Activated CD8-positive, alpha-beta T cell treated with anti-CD3 and anti-CD28 coated beads for 36 hours (primary cell): Measurements from ENCODE around the gene CMSS1. TPM values are rescaled to one million over a fixed set of nuclear protein-coding genes. Genes with fewer than 3 reads are reported as not detected.

Source experiments
- ATAC-seq: fragments of 200-7000 bp; cut with Tn5 transposase; one replicate; pipeline ENCODE4 v1.10.0; 2021; ENCODE audit warnings: mild to moderate bottlenecking, moderate library complexity
- CTCF ChIA-PET: fragments of 350-600 bp; sonication (Branson Sonifier 250); formaldehyde crosslinking; loops from one replicate; lab custom pipeline; 2021; ENCODE audit warnings: antibody characterized with exemption; lab: Charles Lee
- POLR2A ChIA-PET: fragments of 350-600 bp; sonication (Branson Sonifier 250); formaldehyde crosslinking; loops from one replicate; lab custom pipeline; 2021; ENCODE audit warnings: antibody characterized with exemption; lab: Charles Lee
- DNase-seq: peaks from one replicate; pipeline ENCODE4 v3.0.0-alpha.2; 2020
- H3K27ac Mint-ChIP-seq: one replicate; pipeline ENCODE4 v1.8.0; 2021; ENCODE audit warnings: mild to moderate bottlenecking, mixed read lengths
- H3K27me3 Mint-ChIP-seq: one replicate; pipeline ENCODE4 v1.8.0; 2021; ENCODE audit warnings: mixed read lengths
- H3K36me3 Mint-ChIP-seq: one replicate; pipeline ENCODE4 v1.8.0; 2021; ENCODE audit warnings: low read depth, mixed read lengths
- H3K4me1 Mint-ChIP-seq: one replicate; pipeline ENCODE4 v1.8.0; 2021; ENCODE audit warnings: low read depth, mixed read lengths
- H3K4me3 Mint-ChIP-seq: one replicate; pipeline ENCODE4 v1.8.0; 2021; ENCODE audit warnings: mild to moderate bottlenecking, moderate library complexity, mixed read lengths
- H3K9me3 Mint-ChIP-seq: one replicate; pipeline ENCODE4 v1.8.0; 2021; ENCODE audit warnings: mixed read lengths
- CTCF ChIP-seq: fragments of 200-600 bp; IDR thresholded peaks from one replicate; pipeline ENCODE4 v1.8.0; 2022; ENCODE audit warnings: antibody characterized with exemption, mild to moderate bottlenecking
- intact Hi-C: fragments of 100-400 bp; cut with micrococcal nuclease; formaldehyde crosslinking; loops from one replicate; pipeline ENCODE4 v1.10.0; 2022
- total RNA-seq, 2 experiments: library from RNA; stranded (reverse); gene quantifications; one replicate each; pipeline ENCODE4 v1.2.3, GENCODE V29; 2021

The CMSS1 gene
- total RNA-seq, 2 experiments from 2014 or later: 93.9 to 110 TPM

GRCh38 chr3:100216713-100217112 is 399.1 kb downstream of the CMSS1 start:
- ATAC-seq (no peak), DNase-seq (no peak)
- H3K27me3 Mint-ChIP-seq: peaks cover 16% of the 10 kb centered on the region
- no peak overlapping the region for H3K4me3 Mint-ChIP-seq
- POLR2A ChIA-PET: no interaction called here
- no peak for TF ChIP-seq CTCF
- peaks cover 6% of the 10 kb centered on the region for H3K36me3 Mint-ChIP-seq
- CTCF ChIA-PET: no interaction called here
- H3K27ac Mint-ChIP-seq: no peak overlapping the region
- H3K4me1 Mint-ChIP-seq: no peaks in the 10 kb centered on the region
- H3K9me3 Mint-ChIP-seq: peaks cover 10% of the 10 kb centered on the region
- intact Hi-C loops: no loop called here

- peaks cover 6% of the 10 kb centered on the region for H3K36me3 Mint-ChIP-seq
Observed at GRCh38 chr3:100221159-100221558, 403.5 kb downstream of the CMSS1 start.

GRCh38 chr3:100225193-100225592 is 407.5 kb downstream of the CMSS1 start:
- no peak for DNase-seq
- no peak overlapping the region for H3K4me3 Mint-ChIP-seq
- no peak for TF ChIP-seq CTCF
- no peaks in the 10 kb centered on the region for H3K36me3 Mint-ChIP-seq
- intact Hi-C loops: no loop called here
- peaks cover 6% of the 10 kb centered on the region for H3K27me3 Mint-ChIP-seq
- ChIA-PET CTCF (interaction anchor here (1.2 kb wide), 1 partner anchor 29 kb away, joined by 4 read pairs; no protein-coding TSS in a partner anchor), POLR2A (no interaction called here)
- peaks cover 3% of the 10 kb centered on the region for H3K9me3 Mint-ChIP-seq
- ATAC-seq: no peak
- H3K27ac Mint-ChIP-seq: no peak overlapping the region
- H3K4me1 Mint-ChIP-seq: no peaks in the 10 kb centered on the region

More at GRCh38 chr3:100221159-100221558, 403.5 kb downstream of the CMSS1 start:
- TF ChIP-seq CTCF: no peak
- peaks cover 17% of the 10 kb centered on the region for H3K27me3 Mint-ChIP-seq
- H3K27ac Mint-ChIP-seq: no peak overlapping the region
- CTCF ChIA-PET: no interaction called here
- no peak overlapping the region for H3K4me3 Mint-ChIP-seq
- no peaks in the 10 kb centered on the region for H3K4me1 Mint-ChIP-seq
- no peak for ATAC-seq
- POLR2A ChIA-PET: no interaction called here
- intact Hi-C loops: no loop called here
- no peak for DNase-seq
- peaks cover 10% of the 10 kb centered on the region for H3K9me3 Mint-ChIP-seq

GRCh38 chr3:100225883-100226282 is 408.2 kb downstream of the CMSS1 start:
- Mint-ChIP-seq H3K27me3 (peaks cover 3% of the 10 kb centered on the region), H3K4me1 (no peaks in the 10 kb centered on the region), H3K27ac (no peak overlapping the region), H3K4me3 (no peak overlapping the region), H3K36me3 (no peaks in the 10 kb centered on the region), H3K9me3 (peaks cover 1% of the 10 kb centered on the region)
- ATAC-seq: no peak
- intact Hi-C loops: no loop called here
- POLR2A ChIA-PET: no interaction called here
- CTCF ChIA-PET: interaction anchor here (1.2 kb wide), 1 partner anchor 28 kb away, joined by 4 read pairs; no protein-coding TSS in a partner anchor
- no peak for DNase-seq
- no peak for TF ChIP-seq CTCF

GRCh38 chr3:100226712-100227429 is 409.2 kb downstream of the CMSS1 start:
- ChIA-PET CTCF (no interaction called here), POLR2A (no interaction called here)
- no peak for TF ChIP-seq CTCF

More at GRCh38 chr3:100226712-100227429, 409.2 kb downstream of the CMSS1 start:
- DNase-seq (no peak), ATAC-seq (no peak)
- no peak overlapping the region for H3K4me3 Mint-ChIP-seq
- H3K4me1 Mint-ChIP-seq: no peaks in the 10 kb centered on the region
- no peaks in the 10 kb centered on the region for H3K9me3 Mint-ChIP-seq
- intact Hi-C loops: no loop called here
- H3K27ac Mint-ChIP-seq: no peak overlapping the region
- peaks cover 2% of the 10 kb centered on the region for H3K27me3 Mint-ChIP-seq
- H3K36me3 Mint-ChIP-seq: no peaks in the 10 kb centered on the region
